Cardiac muscle cell (in vitro differentiated cells and primary cell): ENCODE results near the gene PTPN9. TPM values are rescaled to one million over a fixed set of nuclear protein-coding genes. Genes with fewer than 3 reads are reported as not detected.
"Not testable (repeated sequence)": the region's sequence is repeated elsewhere in the genome, so short reads cannot be mapped to it uniquely, and the experiment has no call there.

Experiments
- DNase-seq, 2 donors: peaks; one replicate each; pipeline versions ENCODE4 v3.0.0 to v3.0.0-alpha.2; 2010 to 2017; ENCODE audit warnings: low read depth in 1 of 2, low spot score in 1 of 2
- H3K27ac ChIP-seq: fragments of 200-600 bp; sonication (generic); 2 replicates; pipeline ENCODE4 v1.5.1; 2016
- H3K27me3 ChIP-seq: fragments of 200-600 bp; sonication (generic); 2 replicates; pipeline ENCODE4 v1.6.0; 2016; ENCODE audit warnings: control low read depth
- H3K36me3 ChIP-seq: fragments of 200-600 bp; sonication (generic); 2 replicates; pipeline ENCODE4 v1.5.1; 2016; ENCODE audit warnings: control low read depth
- H3K4me1 ChIP-seq: fragments of 200-600 bp; sonication (generic); 2 replicates; pipeline ENCODE4 v1.8.1; 2017; ENCODE audit warnings: low read depth, mild to moderate bottlenecking, mixed run types
- H3K4me3 ChIP-seq: fragments of 200-600 bp; sonication (generic); 2 replicates; pipeline ENCODE4 v1.5.1; 2016; ENCODE audit warnings: mild to moderate bottlenecking
- H3K9me3 ChIP-seq: fragments of 200-600 bp; sonication (generic); 2 replicates; pipeline ENCODE4 v1.5.1; 2017; ENCODE audit warnings: low read depth, mild to moderate bottlenecking, control low read depth
- polyA plus RNA-seq: library from polyadenylated mRNA; unstranded; fragments of >200 nt; fragmentation: Nextera tagmentation; extraction: Ambion mirVana; gene quantifications from 2 replicates; pipeline ENCODE4 v1.2.1, GENCODE V29; 2016
- total RNA-seq: library from RNA; depleted of rRNA; stranded (reverse); fragments of >200 nt; gene quantifications from 2 replicates; pipeline ENCODE4 v1.2.3, GENCODE V29; 2016
- TF ChIP-seq, protein P1 (sequence below): IDR thresholded peaks from 2 replicates; pipeline ENCODE4 v1.5.1; 2012; ENCODE audit warnings: low read depth, mild to moderate bottlenecking, low read length

Gene PTPN9
- total and polyA plus RNA-seq, 2 experiments from 2014 or later, result 24.3 to 29.2 TPM

DNA sequence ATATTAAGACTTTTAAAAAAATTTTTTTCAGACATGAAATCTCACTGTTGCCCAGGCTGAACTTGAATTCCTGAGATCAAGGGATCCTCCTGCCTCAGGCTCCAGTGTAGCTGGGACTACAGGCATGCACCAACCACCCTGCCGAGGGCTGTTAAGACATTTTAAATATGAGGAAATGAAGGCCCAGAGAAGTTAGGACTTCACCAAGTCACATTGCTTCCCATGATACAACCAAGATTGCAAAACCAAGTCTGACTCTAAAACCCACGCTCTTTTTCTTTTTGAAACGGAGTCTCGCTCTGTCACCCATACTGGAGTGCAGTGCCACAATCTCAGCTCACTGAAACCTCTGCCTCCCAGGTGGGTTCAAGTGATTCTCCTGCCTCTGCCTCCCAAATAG, 28.0 kb downstream of the PTPN9 start:
- Histone ChIP-seq H3K27ac (no peak overlapping the region), H3K36me3 (no peaks in the 10 kb centered on the region), H3K4me3 (no peak overlapping the region), H3K9me3 (no peaks in the 10 kb centered on the region), H3K27me3 (no peaks in the 10 kb centered on the region), H3K4me1 (peaks cover 14% of the 10 kb centered on the region)
- TF ChIP-seq, protein P1, sequence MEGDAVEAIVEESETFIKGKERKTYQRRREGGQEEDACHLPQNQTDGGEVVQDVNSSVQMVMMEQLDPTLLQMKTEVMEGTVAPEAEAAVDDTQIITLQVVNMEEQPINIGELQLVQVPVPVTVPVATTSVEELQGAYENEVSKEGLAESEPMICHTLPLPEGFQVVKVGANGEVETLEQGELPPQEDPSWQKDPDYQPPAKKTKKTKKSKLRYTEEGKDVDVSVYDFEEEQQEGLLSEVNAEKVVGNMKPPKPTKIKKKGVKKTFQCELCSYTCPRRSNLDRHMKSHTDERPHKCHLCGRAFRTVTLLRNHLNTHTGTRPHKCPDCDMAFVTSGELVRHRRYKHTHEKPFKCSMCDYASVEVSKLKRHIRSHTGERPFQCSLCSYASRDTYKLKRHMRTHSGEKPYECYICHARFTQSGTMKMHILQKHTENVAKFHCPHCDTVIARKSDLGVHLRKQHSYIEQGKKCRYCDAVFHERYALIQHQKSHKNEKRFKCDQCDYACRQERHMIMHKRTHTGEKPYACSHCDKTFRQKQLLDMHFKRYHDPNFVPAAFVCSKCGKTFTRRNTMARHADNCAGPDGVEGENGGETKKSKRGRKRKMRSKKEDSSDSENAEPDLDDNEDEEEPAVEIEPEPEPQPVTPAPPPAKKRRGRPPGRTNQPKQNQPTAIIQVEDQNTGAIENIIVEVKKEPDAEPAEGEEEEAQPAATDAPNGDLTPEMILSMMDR, result no peak
- no peak for DNase-seq

DNA sequence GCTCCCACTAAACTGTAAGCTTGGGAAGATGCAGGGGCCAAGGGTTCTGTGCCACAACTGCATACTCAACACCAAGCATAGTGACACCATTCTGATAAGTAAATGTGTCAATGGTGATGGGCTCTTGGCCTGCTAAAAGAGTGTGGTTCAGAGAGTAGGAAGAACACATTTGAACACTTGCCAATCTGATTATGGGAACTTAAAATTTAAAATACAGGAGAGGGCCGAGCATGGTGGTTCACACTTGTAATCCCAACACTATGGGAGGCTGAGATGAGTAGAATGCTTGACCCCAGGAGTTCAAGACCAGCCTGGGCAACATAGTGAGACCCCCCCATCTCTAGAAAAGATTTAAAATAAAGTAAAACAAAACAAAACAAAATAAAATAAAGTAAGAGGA, 34.1 kb downstream of the PTPN9 start:
- Histone ChIP-seq H3K27me3 (no peaks in the 10 kb centered on the region), H3K36me3 (no peaks in the 10 kb centered on the region), H3K4me1 (peaks cover 10% of the 10 kb centered on the region), H3K9me3 (no peaks in the 10 kb centered on the region), H3K4me3 (no peak overlapping the region), H3K27ac (peak overlapping the region; percentile 54)
- no peak for DNase-seq
- TF ChIP-seq, protein P1, result no peak

DNA sequence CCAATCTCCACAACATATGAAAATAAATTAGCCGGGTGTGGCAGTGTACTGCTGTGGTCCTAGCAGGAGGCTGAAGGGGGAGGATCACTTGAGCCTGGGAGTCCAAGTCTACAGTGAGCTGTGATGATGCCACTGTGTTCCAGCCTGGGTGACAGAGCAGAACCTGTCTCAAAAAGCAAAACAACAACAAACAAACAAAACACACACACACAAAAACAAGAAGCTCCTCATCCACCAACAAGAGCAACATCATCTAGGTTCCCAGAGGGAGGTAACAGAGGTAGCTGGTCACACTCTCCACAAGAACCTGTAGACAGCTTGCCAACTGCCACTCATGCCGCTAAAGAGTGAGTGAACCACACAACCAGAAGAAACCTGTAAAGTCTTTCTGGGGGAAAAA, 34.8 kb downstream of the PTPN9 start:
- no peak overlapping the region for H3K27ac ChIP-seq
- peaks cover 10% of the 10 kb centered on the region for H3K4me1 ChIP-seq
- H3K27me3 ChIP-seq, result no peaks in the 10 kb centered on the region
- DNase-seq, result no peak
- H3K36me3 ChIP-seq, result no peaks in the 10 kb centered on the region
- no peak overlapping the region for H3K4me3 ChIP-seq
- TF ChIP-seq, protein P1, result no peak
- no peaks in the 10 kb centered on the region for H3K9me3 ChIP-seq

DNA sequence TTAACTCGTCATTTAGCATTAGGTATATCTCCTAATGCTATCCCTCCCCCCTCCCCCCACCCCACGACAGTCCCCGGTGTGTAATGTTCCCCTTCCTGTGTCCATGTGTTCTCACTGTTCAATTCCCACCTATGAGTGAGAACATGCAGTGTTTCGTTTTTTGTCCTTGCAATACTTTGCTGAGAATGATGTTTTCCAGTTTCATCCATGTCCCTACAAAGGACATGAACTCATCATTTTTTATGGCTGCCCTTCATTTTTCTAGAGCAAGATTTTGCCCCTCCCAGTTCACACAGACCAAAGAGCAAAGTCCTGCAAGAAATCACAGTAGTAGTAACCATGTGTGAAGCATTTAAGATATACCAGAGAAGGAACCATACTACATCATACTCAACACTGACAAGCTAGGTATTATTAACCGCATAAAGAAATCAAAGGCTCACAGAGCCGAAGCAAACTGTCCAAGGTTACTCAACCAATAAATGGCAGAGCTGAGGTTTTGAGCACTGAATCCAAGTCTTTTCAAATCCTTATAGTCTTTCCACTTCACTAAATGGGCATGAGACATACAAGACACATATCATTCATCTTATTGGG, 36.1 kb downstream of the PTPN9 start:
- not testable (repeated sequence) for H3K27me3 ChIP-seq, H3K4me3 ChIP-seq, H3K36me3 ChIP-seq, DNase-seq, H3K9me3 ChIP-seq
- peaks cover 10% of the 10 kb centered on the region for H3K4me1 ChIP-seq
- H3K27ac ChIP-seq, result peak overlapping the region; percentile 72

DNA sequence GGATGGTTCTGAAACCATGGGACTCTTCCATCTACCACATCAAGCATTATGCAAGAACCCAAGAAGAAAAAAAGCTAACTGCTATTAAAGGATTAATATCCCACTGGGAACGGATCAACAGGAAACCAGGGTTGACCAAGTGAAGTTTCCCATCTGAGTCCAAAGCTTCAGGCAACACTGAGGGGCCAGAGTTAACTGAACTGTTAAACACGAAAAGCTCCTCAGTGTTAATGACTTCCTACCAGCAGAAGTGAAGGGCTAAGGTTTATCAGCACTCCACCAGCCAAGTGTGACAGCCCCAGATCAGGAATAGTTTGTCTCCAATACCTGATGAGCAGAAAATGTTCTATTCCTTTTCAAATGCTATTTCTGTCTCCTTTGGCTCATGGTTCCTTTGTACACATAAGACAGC, 36.7 kb downstream of the PTPN9 start:
- Histone ChIP-seq H3K9me3 (no peaks in the 10 kb centered on the region), H3K27me3 (no peaks in the 10 kb centered on the region)
- TF ChIP-seq, protein P1, result no peak

DNA sequence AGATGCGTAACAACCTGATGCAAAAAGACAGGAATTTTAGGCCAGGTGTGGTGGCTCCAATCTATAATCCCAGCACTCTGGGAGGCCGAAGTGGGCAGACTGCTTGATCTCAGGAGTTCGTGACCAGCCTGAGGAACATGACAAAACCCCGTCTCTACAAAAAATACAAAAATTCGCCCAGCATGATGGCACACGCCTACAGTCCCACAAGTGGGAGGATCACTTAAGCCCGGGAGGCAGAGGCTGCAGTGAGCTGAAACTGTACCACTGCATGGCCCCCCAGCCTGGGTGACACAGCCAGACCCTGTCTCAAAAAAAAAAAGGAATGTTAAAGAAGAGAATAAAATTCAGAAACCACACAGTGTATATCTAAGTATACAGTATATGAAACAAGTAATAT, 40.7 kb downstream of the PTPN9 start:
- Histone ChIP-seq H3K36me3 (no peaks in the 10 kb centered on the region), H3K27ac (peak overlapping the region; percentile 3), H3K4me3 (no peak overlapping the region), H3K27me3 (no peaks in the 10 kb centered on the region), H3K4me1 (peaks cover 10% of the 10 kb centered on the region), H3K9me3 (no peaks in the 10 kb centered on the region)
- no peak for DNase-seq
- TF ChIP-seq, protein P1, result no peak

More for the DNA sequence above, 36.7 kb downstream of the PTPN9 start:
- Histone ChIP-seq H3K27ac (peak overlapping the region; percentile 72), H3K4me3 (no peak overlapping the region), H3K4me1 (peaks cover 10% of the 10 kb centered on the region), H3K36me3 (no peaks in the 10 kb centered on the region)
- DNase-seq, result peak in 1 of 2 donors; percentile 42
